Anterior cingulate cortex (tissue), 58 donors: ENCODE results near the gene ITGB7.
A peak's percentile ranks its signal among the peaks of the same experiment; 100 is the strongest.
"Not testable (repeated sequence)": the region's sequence is repeated elsewhere in the genome, so short reads cannot be mapped to it uniquely, and the experiment has no call there.

ENCODE experiments used
- DNase-seq, 58 donors: peaks; one replicate each; lab custom pipeline; 2025; lab: John Stamatoyannopoulos, UW

The ITGB7 gene

GRCh38 chr12:53184828-53185227 is 22.2 kb downstream of the ITGB7 start:
- no peak for DNase-seq

- DNase-seq = no peak
Measured at GRCh38 chr12:53182903-53183302, 24.1 kb downstream of the ITGB7 start.

GRCh38 chr12:53181935-53182334 is 25.1 kb downstream of the ITGB7 start:
- no peak for DNase-seq

GRCh38 chr12:53180931-53181645 is 26.0 kb downstream of the ITGB7 start:
- peak in 39 of 58 donors; percentile 47 to 93 (median 82) for DNase-seq

GRCh38 chr12:53180220-53180930 is 26.7 kb downstream of the ITGB7 start, which contains the start of the genes CSAD and ZNF740:
CSAD (minus strand) TSS chr12:53180925; CDS start chr12:53173470, 7,455 bp downstream.
ZNF740 (plus strand) TSS chr12:53180722; CDS start chr12:53181984, 1,262 bp downstream.
- peak; percentile 87 to 99 (median 96) for DNase-seq

GRCh38 chr12:53179687-53180219 is 27.3 kb downstream of the ITGB7 start:
- DNase-seq = peak in 9 of 58 donors; percentile 41 to 67 (median 58)

- DNase-seq = not testable (repeated sequence)
Measured at GRCh38 chr12:53178803-53179202, 28.2 kb downstream of the ITGB7 start.

GRCh38 chr12:53177447-53177846 is 29.6 kb downstream of the ITGB7 start:
- DNase-seq = not testable (repeated sequence)

GRCh38 chr12:53176750-53177149 is 30.3 kb downstream of the ITGB7 start:
- no peak for DNase-seq

- DNase-seq = no peak
Measured at GRCh38 chr12:53174881-53175491, 32.1 kb downstream of the ITGB7 start.

GRCh38 chr12:53173085-53173715 is 33.9 kb downstream of the ITGB7 start:
- DNase-seq = no peak

GRCh38 chr12:53172352-53172751 is 34.7 kb downstream of the ITGB7 start:
- no peak for DNase-seq

- DNase-seq = no peak
Measured at GRCh38 chr12:53171725-53172329, 35.2 kb downstream of the ITGB7 start.

GRCh38 chr12:53170876-53171724 is 36.0 kb downstream of the ITGB7 start:
- DNase-seq = no peak

- DNase-seq = no peak
Measured at GRCh38 chr12:53170215-53170614, 36.8 kb downstream of the ITGB7 start.

GRCh38 chr12:53169644-53170043 is 37.4 kb downstream of the ITGB7 start:
- no peak for DNase-seq

GRCh38 chr12:53166837-53167236 is 40.2 kb downstream of the ITGB7 start:
- DNase-seq = no peak

- not testable (repeated sequence) for DNase-seq
Measured at GRCh38 chr12:53163008-53163407, 44.0 kb downstream of the ITGB7 start.
